Transverse colon (tissue), 4 donors: ENCODE data around the gene ATP10D. TPM values are rescaled to one million over a fixed set of nuclear protein-coding genes. Genes with fewer than 3 reads are reported as not detected.

Experiments used
- DNase-seq: peaks from one replicate; pipeline ENCODE4 v3.0.0-alpha.2; 2019
- H3K27ac ChIP-seq, 4 donors: fragments of 200-600 bp; sonication (generic); 2 replicates each; pipeline ENCODE4 v1.5.1; 2016 to 2018; ENCODE audit warnings: inconsistent platforms in 4 of 4
- H3K27me3 ChIP-seq: fragments of 200-600 bp; sonication (generic); 2 replicates; pipeline ENCODE4 v1.5.1; 2017; ENCODE audit warnings: inconsistent platforms
- H3K36me3 ChIP-seq, 4 donors: fragments of 200-600 bp; sonication (generic); 2 replicates each; pipeline ENCODE4 v1.5.1; 2017 to 2019; ENCODE audit warnings: inconsistent platforms in 4 of 4
- H3K4me1 ChIP-seq, 4 donors: fragments of 200-600 bp; sonication (generic); 2 replicates each; pipeline ENCODE4 v1.5.1; 2017 to 2020; ENCODE audit warnings: inconsistent platforms in 4 of 4
- H3K4me3 ChIP-seq, 4 donors: fragments of 200-600 bp; sonication (generic); 1 replicate in 1 of 4; 2 replicates in 3 of 4; pipeline versions ENCODE4 v1.5.1 to v1.6.1; 2017 to 2019; ENCODE audit warnings: inconsistent platforms in 4 of 4
- H3K9me3 ChIP-seq, 2 donors: fragments of 200-600 bp; sonication (generic); 2 replicates each; pipeline ENCODE4 v1.5.1; 2017 to 2019; ENCODE audit warnings: inconsistent platforms in 2 of 2
- EP300 ChIP-seq: sonication (generic); formaldehyde crosslinking; IDR thresholded peaks from one replicate; pipeline ENCODE4 v1.6.1; 2017; ENCODE audit warnings: antibody characterized with exemption, low read depth
- POLR2A ChIP-seq: fragments of 450-650 bp; IDR thresholded peaks from one replicate; pipeline ENCODE4 v1.6.1; 2016; ENCODE audit warnings: antibody characterized with exemption, mild to moderate bottlenecking, moderate library complexity
- POLR2AphosphoS5 ChIP-seq, 3 donors: sonication (generic); formaldehyde crosslinking; IDR thresholded peaks; one replicate each; pipeline ENCODE4 v1.6.1; 2016; ENCODE audit warnings: antibody characterized with exemption in 3 of 3
- WGBS, 2 donors: methylation state at CpG; one replicate each; pipeline ENCODE4 v1.1.5; 2018; ENCODE audit warnings: low coverage in 1 of 2; 5-methylcytosine and 5-hydroxymethylcytosine counted together
- in situ Hi-C, 4 donors: fragments of 200-750 bp; cut with MboI; loops; one replicate each; pipeline versions ENCODE4 v1.15.0 to v1.15.1; 2017; ENCODE audit warnings: low sequenced_read_pairs in 3 of 4, low pct_ligation_motif_present in 1 of 4, low pct_unique_long_range_greater_than_20kb in 1 of 4
- intact Hi-C: fragments of 100-400 bp; cut with DNase I; formaldehyde crosslinking; loops from one replicate; pipeline ENCODE4 v1.15.1; 2023; ENCODE audit warnings: low total_unique reads
- total RNA-seq, 4 donors: library from RNA; depleted of rRNA; stranded (reverse); fragments of >200 nt; gene quantifications; one replicate each; pipeline ENCODE4 v1.1.0, GENCODE V29; 2016
- TF ChIP-seq, protein P1 (sequence below), 5 experiments: fragments of 200-600 bp in 3 of 5; fragments of 450-650 bp in 2 of 5; sonication (generic) in 3 of 5; IDR thresholded peaks; 1 replicate in 2 of 5; 2 replicates in 3 of 5; pipeline ENCODE4 v1.5.1; 2016 to 2017; ENCODE audit warnings: antibody characterized with exemption in 5 of 5, inconsistent platforms in 3 of 5, mild to moderate bottlenecking in 2 of 5, moderate library complexity in 1 of 5

Gene ATP10D
- total RNA-seq, 4 donors from 2014 or later, result 3.8 to 14.1 (median 7.7) TPM

DNA sequence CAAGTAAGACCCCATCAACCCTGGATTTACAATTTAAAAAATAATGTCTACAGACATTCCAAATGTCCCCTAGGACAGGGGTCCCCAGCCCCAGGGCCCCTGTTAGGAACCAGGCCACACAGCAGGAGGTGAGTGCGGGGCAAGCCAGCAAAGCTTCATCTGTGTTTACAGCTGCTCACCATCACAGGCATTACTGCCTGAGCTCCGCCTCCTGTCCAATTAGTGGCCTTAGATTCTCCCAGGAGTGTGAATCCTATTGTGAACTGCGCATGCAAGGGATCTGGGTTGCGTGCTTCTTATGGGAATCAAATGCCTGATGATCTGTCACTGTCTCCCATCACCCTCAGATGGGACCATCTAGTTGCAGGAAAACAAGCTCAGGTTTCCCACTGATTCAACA lies 146.1 kb downstream of the ATP10D start:
- WGBS, 2 donors, result 92% methylated on average over 4 of the region's 4 CpGs; no CpG with 5 or more reads in 1 of the 2 donors
- H3K27me3 ChIP-seq, result no peaks in the 10 kb centered on the region
- intact Hi-C loops, result no loop called here

DNA sequence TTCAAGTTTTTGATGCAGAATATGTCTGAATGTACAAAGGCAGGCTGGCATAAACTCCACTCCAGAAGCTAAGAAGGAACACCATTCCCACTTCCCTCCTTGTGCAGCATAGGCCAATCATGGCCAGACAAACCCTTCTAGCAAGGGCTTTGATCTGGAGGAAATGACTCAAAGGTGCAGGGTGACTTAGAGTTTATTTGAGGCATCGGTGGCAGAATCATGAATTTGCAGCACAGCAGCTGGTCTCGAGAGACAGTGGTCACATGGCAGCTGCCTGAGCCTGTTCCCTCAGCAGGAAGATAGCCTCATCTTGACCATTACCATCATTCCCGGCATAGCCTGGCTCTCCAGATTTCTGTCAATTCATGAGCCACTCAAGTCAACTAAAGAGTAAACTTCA lies 154.5 kb downstream of the ATP10D start:
- no peak for DNase-seq
- 37% methylated on average over 3 of the region's 3 CpGs; no CpG with 5 or more reads in 1 of the 2 donors for WGBS, 2 donors
- H3K27ac ChIP-seq, result no peak overlapping the region
- intact Hi-C loops, result no loop called here
- H3K4me1 ChIP-seq, result no peaks in the 10 kb centered on the region
- in situ Hi-C loops, result no loop called here
- no peaks in the 10 kb centered on the region for H3K36me3 ChIP-seq
- no peaks in the 10 kb centered on the region for H3K27me3 ChIP-seq
- no peaks in the 10 kb centered on the region for H3K9me3 ChIP-seq
- no peak overlapping the region for H3K4me3 ChIP-seq
- TF ChIP-seq POLR2AphosphoS5 (IDR thresholded peaks at IDR 0.05), result no peak
- TF ChIP-seq POLR2A, result no peak
- no peak for TF ChIP-seq EP300
- TF ChIP-seq, protein P1, sequence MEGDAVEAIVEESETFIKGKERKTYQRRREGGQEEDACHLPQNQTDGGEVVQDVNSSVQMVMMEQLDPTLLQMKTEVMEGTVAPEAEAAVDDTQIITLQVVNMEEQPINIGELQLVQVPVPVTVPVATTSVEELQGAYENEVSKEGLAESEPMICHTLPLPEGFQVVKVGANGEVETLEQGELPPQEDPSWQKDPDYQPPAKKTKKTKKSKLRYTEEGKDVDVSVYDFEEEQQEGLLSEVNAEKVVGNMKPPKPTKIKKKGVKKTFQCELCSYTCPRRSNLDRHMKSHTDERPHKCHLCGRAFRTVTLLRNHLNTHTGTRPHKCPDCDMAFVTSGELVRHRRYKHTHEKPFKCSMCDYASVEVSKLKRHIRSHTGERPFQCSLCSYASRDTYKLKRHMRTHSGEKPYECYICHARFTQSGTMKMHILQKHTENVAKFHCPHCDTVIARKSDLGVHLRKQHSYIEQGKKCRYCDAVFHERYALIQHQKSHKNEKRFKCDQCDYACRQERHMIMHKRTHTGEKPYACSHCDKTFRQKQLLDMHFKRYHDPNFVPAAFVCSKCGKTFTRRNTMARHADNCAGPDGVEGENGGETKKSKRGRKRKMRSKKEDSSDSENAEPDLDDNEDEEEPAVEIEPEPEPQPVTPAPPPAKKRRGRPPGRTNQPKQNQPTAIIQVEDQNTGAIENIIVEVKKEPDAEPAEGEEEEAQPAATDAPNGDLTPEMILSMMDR (IDR thresholded peaks at IDR 0.05), result no peak

More for the DNA sequence above, 146.1 kb downstream of the ATP10D start:
- no peak overlapping the region for H3K4me3 ChIP-seq
- H3K9me3 ChIP-seq, result no peaks in the 10 kb centered on the region
- no peaks in the 10 kb centered on the region for H3K4me1 ChIP-seq
- H3K27ac ChIP-seq, result no peak overlapping the region
- in situ Hi-C loops, result no loop called here
- TF ChIP-seq, protein P1 (IDR thresholded peaks at IDR 0.05), result no peak
- TF ChIP-seq POLR2A, result no peak
- TF ChIP-seq EP300, result no peak
- no peak for TF ChIP-seq POLR2AphosphoS5 (IDR thresholded peaks at IDR 0.05)
- no peaks in the 10 kb centered on the region for H3K36me3 ChIP-seq
- DNase-seq, result no peak

DNA sequence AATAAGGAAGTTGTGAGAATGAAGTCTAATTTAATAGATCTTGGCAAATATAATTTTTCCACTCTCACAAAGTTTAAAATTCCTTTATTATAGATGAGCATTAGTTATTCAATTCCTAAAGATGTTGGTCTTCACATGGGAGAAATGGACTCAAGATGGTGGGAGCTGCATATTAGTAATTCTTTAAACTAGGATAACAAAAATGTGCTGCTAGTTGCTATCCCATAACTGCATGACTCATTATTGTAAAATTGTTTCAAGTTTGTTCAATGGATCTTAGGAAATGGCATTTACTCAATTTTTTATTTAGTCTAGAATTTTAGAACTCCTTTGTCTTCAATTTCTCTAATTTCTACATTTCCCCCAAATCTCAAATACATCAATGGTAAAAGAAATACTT lies 155.8 kb downstream of the ATP10D start:
- TF ChIP-seq, protein P1 (IDR thresholded peaks at IDR 0.05), result no peak
- TF ChIP-seq EP300, result no peak
- TF ChIP-seq POLR2AphosphoS5 (IDR thresholded peaks at IDR 0.05), result no peak
- no peak for TF ChIP-seq POLR2A
- intact Hi-C loops, result no loop called here
- in situ Hi-C loops, result no loop called here

DNA sequence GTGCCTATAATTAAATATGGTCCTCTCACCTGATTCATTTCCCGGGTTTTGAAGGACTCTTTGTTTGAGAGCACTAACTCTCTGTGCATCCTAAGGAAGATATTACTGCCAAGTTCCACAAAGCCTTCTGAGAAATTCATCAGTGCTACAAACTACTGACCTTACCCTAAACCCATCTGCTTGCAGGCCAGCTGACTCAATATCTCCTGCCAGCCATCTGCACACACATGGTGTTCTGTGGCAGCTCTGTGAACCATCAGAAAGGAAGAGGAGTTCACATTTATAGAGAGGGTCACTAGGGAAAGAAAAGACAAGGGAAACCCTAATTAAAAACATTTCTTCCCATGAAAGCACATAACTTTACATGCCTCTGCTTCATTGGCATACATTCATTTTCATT lies 156.7 kb downstream of the ATP10D start:
- intact Hi-C loops (no loop called here), in situ Hi-C loops (no loop called here)
- Histone ChIP-seq H3K4me3 (no peak overlapping the region), H3K27ac (no peak overlapping the region), H3K27me3 (no peaks in the 10 kb centered on the region), H3K36me3 (no peaks in the 10 kb centered on the region), H3K4me1 (no peaks in the 10 kb centered on the region), H3K9me3 (no peaks in the 10 kb centered on the region)
- no peak for DNase-seq
- 33 to 39% methylated on average over 1 of the region's 1 CpG for WGBS, 2 donors
- TF ChIP-seq EP300 (no peak), POLR2AphosphoS5 (IDR thresholded peaks at IDR 0.05) (no peak), POLR2A (no peak)
- TF ChIP-seq, protein P1 (IDR thresholded peaks at IDR 0.05), result no peak

More for the DNA sequence above, 155.8 kb downstream of the ATP10D start:
- Histone ChIP-seq H3K27ac (no peak overlapping the region), H3K4me3 (no peak overlapping the region), H3K9me3 (no peaks in the 10 kb centered on the region), H3K4me1 (no peaks in the 10 kb centered on the region), H3K36me3 (no peaks in the 10 kb centered on the region), H3K27me3 (no peaks in the 10 kb centered on the region)
- DNase-seq, result no peak
